ENCODE data around the gene B4GALT4. TPM values are rescaled to one million over a fixed set of nuclear protein-coding genes. Genes with fewer than 3 reads are reported as not detected.

The B4GALT4 gene
- total RNA-seq = 10 to 100 TPM; 13.4 to 15.3 TPM

GRCh38 chr3:119240591-119241434, at the start of gene B4GALT4:
Gene B4GALT4 (minus strand): TSS chr3:119240878. CDS start chr3:119230099, 10,779 bp downstream.

DNA sequence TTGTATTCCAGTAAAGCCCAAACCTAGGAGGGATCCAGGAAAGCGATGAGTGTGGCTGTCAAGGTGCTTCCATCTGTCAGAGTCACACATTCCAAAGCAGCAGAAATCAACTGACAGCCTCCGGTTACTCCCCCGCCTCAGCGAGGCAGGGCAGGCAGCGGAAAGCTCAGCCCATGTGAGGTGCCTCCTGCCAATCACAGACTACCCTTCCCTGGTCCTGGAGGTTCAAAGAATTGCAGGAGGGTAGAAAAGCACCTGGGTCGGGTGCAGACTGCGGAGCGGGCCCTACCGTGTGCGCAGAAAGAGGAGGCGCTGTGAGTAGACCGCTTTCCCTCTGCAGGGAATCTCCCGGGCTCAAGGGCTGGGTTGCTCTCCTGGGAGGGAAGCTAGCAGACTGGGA, 67.4 kb downstream of the B4GALT4 start, which contains the start of gene UPK1B:
TSS of gene UPK1B (plus strand) at position 274 of the 400 bp plus-strand sequence. CDS start 13,144 bp downstream, outside the sequence.

Other genes with a start within 250 kb of the B4GALT4 start
- gene IGSF11, start 206.0 kb downstream of the B4GALT4 start, total RNA-seq = 100 to 1,000 TPM in 1 of 2 donors, 10 to 100 TPM in 1; 96.2 to 133 TPM
- not detected for gene TEX55, start 94.7 kb downstream of the B4GALT4 start, total RNA-seq
- not detected for gene UPK1B, start 67.3 kb downstream of the B4GALT4 start, total RNA-seq
- gene ARHGAP31, start 53.5 kb upstream of the B4GALT4 start, total RNA-seq = 10 to 100 TPM in 1 of 2 donors, 1 to 10 TPM in 1; 10.0 to 21.0 TPM
- gene TMEM39A, start 222.7 kb upstream of the B4GALT4 start, total RNA-seq = 10 to 100 TPM; 25.1 to 32.0 TPM
- gene POGLUT1, start 228.1 kb upstream of the B4GALT4 start, total RNA-seq = 10 to 100 TPM; 15.1 to 16.3 TPM